SK-N-MC (cell line): ENCODE data around the gene BACE2.
"Not testable (repeated sequence)": the region's sequence is repeated elsewhere in the genome, so short reads cannot be mapped to it uniquely, and the experiment has no call there.

Experiments
- DNase-seq: peaks from one replicate; pipeline ENCODE4 v3.0.0-alpha.2; 2011; ENCODE audit warnings: low read depth, low spot score
- H3K27ac ChIP-seq: fragments of 200-600 bp; sonication (generic); 2 replicates; pipeline ENCODE4 v1.5.1; 2016; ENCODE audit warnings: mixed run types
- H3K36me3 ChIP-seq: fragments of 200-600 bp; sonication (generic); 2 replicates; pipeline ENCODE4 v1.6.1; 2017; ENCODE audit warnings: antibody characterized with exemption, low read length, mixed read lengths; ENCODE audit not compliant: insufficient read depth
- H3K4me3 ChIP-seq: fragments of 200-600 bp; sonication (generic); 2 replicates; pipeline ENCODE4 v1.5.1; 2016
- H3K9ac ChIP-seq: fragments of 200-600 bp; sonication (generic); 2 replicates; pipeline ENCODE4 v1.8.0; 2017; ENCODE audit warnings: mixed run types, mixed read lengths; ENCODE audit not compliant: insufficient read length
- H3K9me3 ChIP-seq: fragments of 200-600 bp; sonication (generic); 2 replicates; pipeline ENCODE4 v1.6.1; 2017; ENCODE audit warnings: low read depth, mild to moderate bottlenecking, antibody characterized with exemption, low read length, moderate library complexity, mixed read lengths
- EZH2 ChIP-seq: fragments of 200-600 bp; sonication (generic); IDR thresholded peaks from one replicate; pipeline ENCODE4 v1.6.1; 2017; ENCODE audit warnings: antibody characterized with exemption
- FOXP2 ChIP-seq: optimal IDR thresholded peaks from 2 replicates; pipeline ENCODE3; 2011; ENCODE audit warnings: mild to moderate bottlenecking, moderate library complexity; ENCODE audit not compliant: insufficient read depth; ENCODE audit errors: extremely low read length, control extremely low read depth
- POLR2AphosphoS5 ChIP-seq: IDR thresholded peaks from 2 replicates; pipeline ENCODE4 v1.6.1; 2012; ENCODE audit warnings: mild to moderate bottlenecking, low read depth, low read length, borderline replicate concordance

The BACE2 gene

GRCh38 chr21:41231060-41231459 is 63.1 kb downstream of the BACE2 start:
- Histone ChIP-seq H3K27ac (no peak overlapping the region), H3K36me3 (peaks cover 38% of the 10 kb centered on the region), H3K9ac (no peak overlapping the region), H3K9me3 (no peaks in the 10 kb centered on the region), H3K4me3 (no peak overlapping the region)
- no peak for DNase-seq
- TF ChIP-seq POLR2AphosphoS5 (no peak), EZH2 (no peak), FOXP2 (no peak)

- Histone ChIP-seq H3K9ac (no peak overlapping the region), H3K27ac (no peak overlapping the region), H3K36me3 (peaks cover 37% of the 10 kb centered on the region), H3K4me3 (no peak overlapping the region), H3K9me3 (no peaks in the 10 kb centered on the region)
- no peak for DNase-seq
- no peak for TF ChIP-seq FOXP2
- TF ChIP-seq EZH2, result no peak
- no peak for TF ChIP-seq POLR2AphosphoS5
Measured at GRCh38 chr21:41232013-41232412, 64.1 kb downstream of the BACE2 start.

- TF ChIP-seq FOXP2 (no peak), POLR2AphosphoS5 (no peak), EZH2 (no peak)
- Histone ChIP-seq H3K9me3 (no peaks in the 10 kb centered on the region), H3K9ac (no peak overlapping the region), H3K27ac (peak overlapping the region; percentile 58), H3K4me3 (peak overlapping the region; percentile 23), H3K36me3 (peaks cover 32% of the 10 kb centered on the region)
- DNase-seq, result no peak
Measured at GRCh38 chr21:41233916-41234315, 66.0 kb downstream of the BACE2 start.

- Histone ChIP-seq H3K36me3 (peaks cover 25% of the 10 kb centered on the region), H3K4me3 (no peak overlapping the region), H3K27ac (peak overlapping the region; percentile 58), H3K9ac (no peak overlapping the region), H3K9me3 (no peaks in the 10 kb centered on the region)
- DNase-seq, result no peak
- TF ChIP-seq EZH2 (no peak), FOXP2 (no peak), POLR2AphosphoS5 (no peak)
Measured at GRCh38 chr21:41234569-41234968, 66.6 kb downstream of the BACE2 start.

GRCh38 chr21:41235201-41235600 is 67.2 kb downstream of the BACE2 start:
- Histone ChIP-seq H3K9ac (no peak overlapping the region), H3K9me3 (no peaks in the 10 kb centered on the region), H3K27ac (peak overlapping the region; percentile 20; the same call in 1 of the 2 replicates), H3K36me3 (peaks cover 23% of the 10 kb centered on the region), H3K4me3 (no peak overlapping the region)
- no peak for DNase-seq
- TF ChIP-seq FOXP2, result no peak
- TF ChIP-seq POLR2AphosphoS5, result no peak
- no peak for TF ChIP-seq EZH2

- H3K36me3 ChIP-seq, result peaks cover 25% of the 10 kb centered on the region
- H3K9me3 ChIP-seq, result no peaks in the 10 kb centered on the region
- H3K9ac ChIP-seq, result no peak overlapping the region
- H3K4me3 ChIP-seq, result no peak overlapping the region
- DNase-seq, result no peak
- H3K27ac ChIP-seq, result no peak overlapping the region
- TF ChIP-seq EZH2, result no peak
- TF ChIP-seq POLR2AphosphoS5, result no peak
- TF ChIP-seq FOXP2, result no peak
Measured at GRCh38 chr21:41236352-41236973, 68.5 kb downstream of the BACE2 start.

- DNase-seq, H3K4me3 ChIP-seq: not testable (repeated sequence)
- peaks cover 22% of the 10 kb centered on the region for H3K36me3 ChIP-seq
Measured at GRCh38 chr21:41238081-41238796, 70.3 kb downstream of the BACE2 start.

GRCh38 chr21:41240040-41240439 is 72.1 kb downstream of the BACE2 start:
- no peak for TF ChIP-seq EZH2
- TF ChIP-seq POLR2AphosphoS5, result no peak
- no peak for TF ChIP-seq FOXP2

More at GRCh38 chr21:41238081-41238796, 70.3 kb downstream of the BACE2 start:
- not testable (repeated sequence) for H3K9ac ChIP-seq, H3K9me3 ChIP-seq
- H3K27ac ChIP-seq, result peak overlapping the region; percentile 74

More at GRCh38 chr21:41240040-41240439, 72.1 kb downstream of the BACE2 start:
- Histone ChIP-seq H3K36me3 (peaks cover 29% of the 10 kb centered on the region), H3K9me3 (no peaks in the 10 kb centered on the region), H3K27ac (no peak overlapping the region), H3K9ac (no peak overlapping the region), H3K4me3 (no peak overlapping the region)
- DNase-seq, result no peak
